Measurements from ENCODE around the gene CMC1. TPM values are rescaled to one million over a fixed set of nuclear protein-coding genes. Genes with fewer than 3 reads are reported as not detected.

CMC1 gene
- polyA plus RNA-seq, 4 donors: 27.5 to 32.0 (median 29.4) TPM

- peak; percentile 92 to 96 (median 94) for DNase-seq (ENCODE audit: low read depth in 4 of 4, low spot score in 2 of 4)
Observed at GRCh38 chr3:28348629-28349468, 107.4 kb downstream of the CMC1 start, which contains the start of the genes AZI2 and ZCWPW2. TSS of gene AZI2 (minus strand) at chr3:28348824. CDS start at chr3:28340617, 8,207 bp downstream. TSS of gene ZCWPW2 (plus strand) at chr3:28348721. CDS start at chr3:28413069, 64,348 bp downstream.

- DNase-seq (ENCODE audit: low read depth in 4 of 4, low spot score in 2 of 4): no peak
Observed at GRCh38 chr3:28349469-28350000, 108.1 kb downstream of the CMC1 start.

Other genes with a start within 250 kb of the CMC1 start
- 1 to 10 TPM; 1.2 to 2.2 (median 1.8) TPM for gene ZCWPW2, start 107.1 kb downstream of the CMC1 start, polyA plus RNA-seq (ENCODE audit: insufficient read length in 4 of 4)
- gene AZI2, start 107.2 kb downstream of the CMC1 start, polyA plus RNA-seq (ENCODE audit: insufficient read length in 4 of 4): 100 to 1,000 TPM in 2 of 4 donors, 10 to 100 TPM in 2; 83.9 to 120 (median 102) TPM

Measured in left renal cortex interstitium (tissue), 4 donors.